HL-60 (cell line): Measurements from ENCODE around the gene TCF25.

Source experiments
- POLR2AphosphoS5 ChIP-seq: IDR thresholded peaks from 2 replicates; pipeline ENCODE4 v1.6.1; 2012; ENCODE audit warnings: low read depth
- TF ChIP-seq, protein P1 (sequence below): IDR thresholded peaks from 2 replicates; pipeline ENCODE4 v1.6.1; 2012; ENCODE audit warnings: low read depth; ENCODE audit not compliant: insufficient replicate concordance

DNA sequence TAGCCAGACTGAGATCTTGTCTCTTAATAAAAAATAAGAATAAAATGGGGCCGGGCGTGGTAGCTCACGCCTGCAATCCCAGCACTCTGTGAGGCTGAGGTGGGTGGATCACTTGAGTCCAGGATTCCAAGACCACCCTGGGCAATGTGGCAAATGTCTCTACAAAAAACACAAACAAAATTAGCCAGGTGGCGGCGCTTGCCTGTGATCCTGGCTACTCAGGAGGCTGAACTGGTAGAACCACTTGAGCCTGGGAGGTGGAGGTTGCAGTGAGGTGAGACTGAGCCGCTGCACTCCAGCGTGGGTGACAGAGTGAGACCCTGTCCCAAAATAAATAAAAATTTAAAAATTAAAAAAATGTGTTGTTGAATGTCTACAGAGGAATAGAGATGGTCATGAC is 72.3 kb downstream of the TCF25 start:
- TF ChIP-seq, protein P1, sequence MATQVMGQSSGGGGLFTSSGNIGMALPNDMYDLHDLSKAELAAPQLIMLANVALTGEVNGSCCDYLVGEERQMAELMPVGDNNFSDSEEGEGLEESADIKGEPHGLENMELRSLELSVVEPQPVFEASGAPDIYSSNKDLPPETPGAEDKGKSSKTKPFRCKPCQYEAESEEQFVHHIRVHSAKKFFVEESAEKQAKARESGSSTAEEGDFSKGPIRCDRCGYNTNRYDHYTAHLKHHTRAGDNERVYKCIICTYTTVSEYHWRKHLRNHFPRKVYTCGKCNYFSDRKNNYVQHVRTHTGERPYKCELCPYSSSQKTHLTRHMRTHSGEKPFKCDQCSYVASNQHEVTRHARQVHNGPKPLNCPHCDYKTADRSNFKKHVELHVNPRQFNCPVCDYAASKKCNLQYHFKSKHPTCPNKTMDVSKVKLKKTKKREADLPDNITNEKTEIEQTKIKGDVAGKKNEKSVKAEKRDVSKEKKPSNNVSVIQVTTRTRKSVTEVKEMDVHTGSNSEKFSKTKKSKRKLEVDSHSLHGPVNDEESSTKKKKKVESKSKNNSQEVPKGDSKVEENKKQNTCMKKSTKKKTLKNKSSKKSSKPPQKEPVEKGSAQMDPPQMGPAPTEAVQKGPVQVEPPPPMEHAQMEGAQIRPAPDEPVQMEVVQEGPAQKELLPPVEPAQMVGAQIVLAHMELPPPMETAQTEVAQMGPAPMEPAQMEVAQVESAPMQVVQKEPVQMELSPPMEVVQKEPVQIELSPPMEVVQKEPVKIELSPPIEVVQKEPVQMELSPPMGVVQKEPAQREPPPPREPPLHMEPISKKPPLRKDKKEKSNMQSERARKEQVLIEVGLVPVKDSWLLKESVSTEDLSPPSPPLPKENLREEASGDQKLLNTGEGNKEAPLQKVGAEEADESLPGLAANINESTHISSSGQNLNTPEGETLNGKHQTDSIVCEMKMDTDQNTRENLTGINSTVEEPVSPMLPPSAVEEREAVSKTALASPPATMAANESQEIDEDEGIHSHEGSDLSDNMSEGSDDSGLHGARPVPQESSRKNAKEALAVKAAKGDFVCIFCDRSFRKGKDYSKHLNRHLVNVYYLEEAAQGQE = no peak
- no peak for TF ChIP-seq POLR2AphosphoS5
